NOMO-1 treated with dmso at 0.1 percent for 144 hours (cell line): ENCODE measurements around the gene PDZRN3.

Experiments used
- DNase-seq: peaks from one replicate; lab custom pipeline; 2025; ENCODE audit not compliant: unreplicated experiment; lab: John Stamatoyannopoulos, UW

PDZRN3 gene

GRCh38 chr3:73559749-73560148, 65.0 kb downstream of the PDZRN3 start:
- no peak for DNase-seq

DNA sequence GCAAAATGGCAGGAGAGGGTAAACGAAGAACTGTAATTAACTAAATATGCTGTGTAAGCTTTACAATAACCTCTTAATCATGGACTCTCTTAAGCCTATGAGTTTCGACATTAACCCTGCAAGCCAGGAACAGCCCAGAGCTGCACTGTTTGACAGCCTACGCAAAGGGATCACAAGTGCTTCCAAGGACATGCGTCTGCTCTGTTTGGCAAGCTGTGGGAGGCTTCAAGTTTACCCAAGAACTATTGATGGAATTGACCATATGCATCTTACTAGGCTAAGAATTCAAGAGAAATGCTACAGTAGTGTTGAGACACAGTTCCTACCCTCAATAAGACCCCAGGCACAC, 66.0 kb downstream of the PDZRN3 start:
- no peak for DNase-seq

- DNase-seq = no peak
These were observed 66.6 kb downstream of the PDZRN3 start for GRCh38 chr3:73557986-73558726.

DNA sequence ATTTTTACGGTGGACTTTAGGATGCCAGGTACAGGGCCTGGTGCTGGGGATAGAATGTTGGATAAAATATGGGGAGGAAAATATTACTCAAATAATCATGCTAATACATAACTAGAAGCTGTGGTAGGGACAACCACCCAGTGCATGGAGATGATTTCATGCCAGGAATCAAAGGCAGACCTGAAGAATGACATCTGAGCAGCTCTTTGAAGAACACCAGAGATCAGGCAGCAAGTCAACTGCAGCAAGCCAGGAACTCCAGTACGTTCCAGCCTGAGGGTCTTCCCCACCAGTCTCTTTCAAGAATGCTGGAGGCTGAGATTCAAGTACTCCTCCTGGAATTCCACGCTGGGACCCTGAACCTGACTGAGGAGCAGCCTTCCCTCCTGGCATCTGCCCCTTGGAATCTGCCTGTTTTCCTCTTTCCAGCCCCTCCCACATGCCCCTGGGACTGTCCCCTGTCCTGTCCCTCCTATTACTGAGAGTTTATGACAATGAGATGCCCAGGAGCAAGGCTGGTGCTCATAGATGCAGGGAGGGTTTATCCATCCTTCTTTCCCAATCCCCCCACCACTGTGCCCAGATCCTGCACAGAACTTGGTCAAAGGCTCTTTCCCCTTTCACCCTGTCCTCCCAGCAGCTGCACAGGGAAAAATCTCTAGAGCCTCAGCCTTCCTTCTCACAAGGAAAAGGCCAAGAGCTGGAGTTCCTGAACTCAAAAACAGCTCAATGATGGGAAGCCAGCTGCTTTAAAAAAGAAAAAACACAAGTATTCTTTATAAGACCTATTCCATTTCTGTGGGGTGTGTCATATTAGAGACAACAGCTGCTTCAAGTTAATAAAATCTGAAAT, 68.0 kb downstream of the PDZRN3 start:
- no peak for DNase-seq

GRCh38 chr3:73555076-73555475, 69.7 kb downstream of the PDZRN3 start:
- DNase-seq = no peak

- DNase-seq = no peak
These were observed 72.0 kb downstream of the PDZRN3 start for GRCh38 chr3:73552700-73553099.

GRCh38 chr3:73550032-73550431, 74.7 kb downstream of the PDZRN3 start:
- DNase-seq = no peak

DNA sequence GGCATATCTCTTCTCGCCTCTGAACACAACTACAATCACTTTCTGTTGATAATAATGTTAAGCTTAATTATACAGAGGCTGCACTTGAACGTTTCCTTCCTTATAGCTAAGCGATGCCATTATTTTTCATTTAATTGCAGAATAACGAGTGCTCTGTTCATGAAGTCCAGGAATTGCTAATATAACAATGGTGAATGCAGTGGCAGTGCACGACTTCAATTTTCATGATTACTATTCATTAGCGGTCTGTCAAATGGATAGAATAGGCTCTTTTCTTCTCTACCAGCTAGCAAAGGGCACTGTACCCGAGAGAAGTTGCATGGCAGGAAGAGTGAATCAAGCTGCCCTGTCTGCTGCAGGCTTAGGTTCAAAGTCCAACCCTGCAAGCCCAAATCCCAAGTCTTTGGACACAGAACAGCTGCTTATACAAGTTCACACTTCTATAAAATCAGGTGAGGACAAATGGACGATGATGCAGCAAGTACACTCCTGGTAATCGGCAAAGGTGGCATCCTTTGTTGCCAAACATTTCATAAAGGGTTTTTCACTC, 75.6 kb downstream of the PDZRN3 start:
- DNase-seq = no peak

GRCh38 chr3:73548436-73548835, 76.3 kb downstream of the PDZRN3 start:
- DNase-seq = no peak

GRCh38 chr3:73547427-73548248, 77.1 kb downstream of the PDZRN3 start:
- no peak for DNase-seq

- no peak for DNase-seq
These were observed 77.8 kb downstream of the PDZRN3 start for GRCh38 chr3:73546961-73547360.

- no peak for DNase-seq
These were observed 81.3 kb downstream of the PDZRN3 start for GRCh38 chr3:73543412-73543811.

DNA sequence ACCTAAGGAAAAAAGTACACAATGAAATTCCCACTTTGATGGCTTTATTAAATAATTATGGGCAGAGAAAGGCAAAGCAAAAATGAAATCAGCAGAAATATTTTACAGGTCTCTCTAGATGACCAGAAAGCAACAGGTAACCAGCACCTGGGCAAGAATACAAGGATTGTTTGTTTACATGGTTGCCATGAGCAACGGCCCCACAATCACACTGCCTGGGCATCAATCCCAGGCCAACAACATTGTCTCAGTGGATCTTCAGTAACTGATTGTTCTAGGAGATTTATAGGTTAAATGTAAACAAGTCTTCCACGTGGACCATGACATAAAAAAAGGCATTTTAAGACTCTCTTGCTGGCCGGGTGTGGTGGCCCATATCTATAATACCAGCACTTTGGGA, 82.6 kb downstream of the PDZRN3 start:
- DNase-seq = no peak

GRCh38 chr3:73540969-73541740, 83.6 kb downstream of the PDZRN3 start:
- no peak for DNase-seq

DNA sequence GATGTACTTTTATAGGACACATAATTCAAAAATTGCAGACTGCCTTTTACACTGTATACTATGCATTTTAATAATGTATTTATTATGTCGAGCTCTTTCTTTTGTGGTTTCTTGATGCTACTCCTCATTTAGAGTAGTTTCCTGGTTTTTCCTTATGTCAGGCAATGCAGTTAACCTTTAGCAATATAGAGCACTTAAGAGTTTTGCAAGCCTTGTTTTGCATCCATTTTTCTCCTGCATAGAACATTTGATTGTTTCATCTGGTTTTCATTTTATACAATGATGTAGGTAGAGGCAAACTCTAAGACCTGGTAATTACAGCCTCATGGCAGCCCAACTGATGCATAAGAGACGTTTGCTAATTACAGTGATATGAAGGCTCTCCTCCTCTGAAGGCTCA, 86.3 kb downstream of the PDZRN3 start:
- no peak for DNase-seq

DNA sequence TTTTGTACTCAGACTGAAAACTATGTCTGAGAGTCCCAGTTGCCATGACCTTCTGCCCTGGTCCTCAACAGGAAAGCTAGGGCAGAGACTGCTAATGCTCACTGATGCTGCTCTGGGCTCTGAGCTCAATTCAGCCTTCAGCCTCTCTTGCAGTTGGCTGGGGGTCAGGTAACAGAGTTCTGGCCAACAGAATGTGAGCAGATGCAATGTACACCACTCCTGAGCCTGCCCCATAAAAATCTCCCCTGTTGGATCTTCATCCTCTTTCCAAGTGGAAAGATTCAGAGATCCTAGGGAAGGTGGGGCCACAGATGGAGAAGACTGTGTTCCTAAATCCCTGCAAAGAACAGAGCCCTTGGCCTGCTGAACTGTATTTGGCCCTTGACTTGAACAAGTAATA, 87.8 kb downstream of the PDZRN3 start:
- DNase-seq = no peak

DNA sequence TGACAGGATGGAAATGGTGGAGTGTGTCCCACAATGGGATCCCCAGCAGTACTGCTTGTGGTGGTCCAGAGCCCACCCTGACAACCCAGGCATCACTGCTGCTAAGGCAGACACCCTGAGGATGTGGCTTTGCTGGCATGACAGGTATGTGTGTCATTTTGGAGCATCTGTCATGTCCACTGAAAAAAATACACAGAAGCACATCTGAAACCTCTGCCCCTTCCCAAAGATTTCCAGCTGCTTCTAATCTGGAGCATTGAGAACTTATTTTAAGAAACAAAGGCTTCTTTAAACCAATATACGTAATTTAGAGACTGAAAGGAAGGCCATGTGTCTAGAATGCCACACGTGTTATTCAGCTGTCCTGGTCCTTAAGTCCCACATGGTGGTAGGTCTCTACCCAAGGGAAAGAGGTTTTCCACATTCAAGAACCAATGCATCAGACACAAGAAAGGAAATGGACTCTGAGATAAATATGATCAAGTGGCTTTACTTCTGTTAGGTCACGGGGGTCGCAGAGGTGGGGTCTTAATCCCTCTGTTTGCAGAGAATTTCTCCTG, 88.3 kb downstream of the PDZRN3 start:
- DNase-seq = no peak

GRCh38 chr3:73535931-73536330, 88.8 kb downstream of the PDZRN3 start:
- DNase-seq = no peak

DNA sequence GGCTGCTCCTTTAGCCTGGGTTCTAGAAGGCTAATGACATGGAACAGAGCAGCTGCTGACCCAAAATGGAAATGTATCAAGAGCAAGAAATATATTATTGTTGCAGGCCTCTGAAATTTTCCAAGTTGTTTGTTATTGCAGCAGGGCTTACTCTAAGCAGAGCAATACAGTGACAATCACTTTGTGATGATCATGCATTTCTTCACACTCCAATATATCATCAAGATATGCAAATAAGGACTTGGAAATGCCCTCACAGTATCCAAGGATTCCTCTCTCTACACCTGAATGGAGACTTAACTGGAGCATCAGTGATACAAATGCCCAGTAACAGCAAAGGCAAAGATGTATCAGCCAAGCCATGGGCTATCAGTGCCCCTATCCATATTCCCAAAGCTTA, 89.6 kb downstream of the PDZRN3 start:
- DNase-seq = no peak

- no peak for DNase-seq
These were observed 94.7 kb downstream of the PDZRN3 start for GRCh38 chr3:73530022-73530396.
